B cell (primary cell): Measurements from ENCODE around the gene IL20RB. TPM values are rescaled to one million over a fixed set of nuclear protein-coding genes. Genes with fewer than 3 reads are reported as not detected.

ENCODE experiments used
- ATAC-seq: fragments of 200-7000 bp; cut with Tn5 transposase; one replicate; pipeline ENCODE4 v1.10.0; 2021; ENCODE audit warnings: low read depth, mild to moderate bottlenecking, moderate number of reproducible peaks, moderate library complexity
- CTCF ChIA-PET: fragments of 350-600 bp; sonication (Branson Sonifier 250); formaldehyde crosslinking; loops from one replicate; lab custom pipeline; 2021; ENCODE audit warnings: antibody characterized with exemption, inconsistent platforms; lab: Charles Lee
- POLR2A ChIA-PET: fragments of 350-600 bp; sonication (Branson Sonifier 250); formaldehyde crosslinking; loops from one replicate; lab custom pipeline; 2021; ENCODE audit warnings: antibody characterized with exemption; lab: Charles Lee
- DNase-seq: peaks from one replicate; pipeline ENCODE4 v3.0.0; 2013
- H2AFZ ChIP-seq: 2 replicates; pipeline ENCODE4 v1.6.1; 2012; ENCODE audit warnings: mild to moderate bottlenecking, low read depth, low read length; ENCODE audit not compliant: insufficient read depth, poor library complexity, severe bottlenecking
- H3K27ac ChIP-seq, 2 donors: 1 replicate in 1 of 2; 2 replicates in 1 of 2; pipeline ENCODE4 v1.5.1; 2012 to 2013; ENCODE audit warnings: low read length in 2 of 2, mild to moderate bottlenecking in 2 of 2, moderate library complexity in 1 of 2
- H3K27me3 ChIP-seq, 4 experiments: fragments of 200-600 bp in 1 of 4; sonication (generic) in 1 of 4; replicated peaks in 1 of 4; 1 replicate in 2 of 4; 2 replicates in 2 of 4; pipeline versions ENCODE4 v1.6.1 to v1.7.0; 2013 to 2016; ENCODE audit warnings: low read length in 3 of 4, mild to moderate bottlenecking in 2 of 4, mixed read lengths in 1 of 4, moderate library complexity in 1 of 4; ENCODE audit not compliant: insufficient read depth in 4 of 4, control insufficient read depth in 3 of 4; ENCODE audit errors: control extremely low read depth in 1 of 4
- H3K36me3 ChIP-seq, 2 experiments: replicated peaks in 1 of 2; 1 replicate in 1 of 2; 2 replicates in 1 of 2; pipeline versions ENCODE4 v1.6.1 to v1.7.1; 2013; ENCODE audit warnings: low read length in 1 of 2; ENCODE audit not compliant: insufficient read depth in 2 of 2, control insufficient read depth in 1 of 2; ENCODE audit errors: control extremely low read depth in 1 of 2, extremely low read depth in 1 of 2
- H3K4me1 ChIP-seq, 2 donors: fragments of 200-600 bp in 1 of 2; sonication (generic) in 1 of 2; 1 replicate in 1 of 2; 2 replicates in 1 of 2; pipeline versions ENCODE4 v1.5.1 to v1.6.1; 2013 to 2017; ENCODE audit warnings: low read length in 2 of 2; ENCODE audit not compliant: control insufficient read depth in 2 of 2, insufficient read depth in 2 of 2
- H3K4me2 ChIP-seq: replicated peaks from 2 replicates; pipeline ENCODE3; 2012; ENCODE audit warnings: mild to moderate bottlenecking, low read depth, low read length; ENCODE audit not compliant: poor library complexity, severe bottlenecking
- H3K4me3 ChIP-seq, 5 experiments: fragments of 200-600 bp in 1 of 5; sonication (generic) in 1 of 5; 1 replicate in 3 of 5; 2 replicates in 2 of 5; pipeline versions ENCODE4 v1.5.1 to v1.7.0; 2011 to 2016; ENCODE audit warnings: low read length in 4 of 5, mild to moderate bottlenecking in 4 of 5, low read depth in 2 of 5, control low read depth in 1 of 5, moderate library complexity in 1 of 5; ENCODE audit not compliant: insufficient read depth in 1 of 5; ENCODE audit errors: control extremely low read depth in 1 of 5, extremely low read depth in 1 of 5
- H3K79me2 ChIP-seq: fragments of 200-600 bp; sonication (generic); one replicate; pipeline ENCODE4 v1.6.0; 2016; ENCODE audit warnings: low read length; ENCODE audit not compliant: control insufficient read depth, insufficient read depth
- H3K9ac ChIP-seq: fragments of 200-600 bp; sonication (generic); 2 replicates; pipeline ENCODE4 v1.6.1; 2017; ENCODE audit warnings: mild to moderate bottlenecking, low read length, moderate library complexity
- H3K9me3 ChIP-seq, 3 donors: one replicate each; pipeline versions ENCODE4 v1.6.1 to v1.7.1; 2013; ENCODE audit warnings: low read length in 2 of 3; ENCODE audit not compliant: control insufficient read depth in 2 of 3, insufficient read depth in 1 of 3; ENCODE audit errors: control extremely low read depth in 1 of 3
- H4K20me1 ChIP-seq: 2 replicates; pipeline ENCODE4 v1.6.0; 2012; ENCODE audit warnings: mild to moderate bottlenecking, low read length; ENCODE audit not compliant: insufficient read depth, control insufficient read depth, poor library complexity, severe bottlenecking
- H3K27ac Mint-ChIP-seq: one replicate; pipeline ENCODE4 v1.8.0; 2021; ENCODE audit warnings: mixed read lengths
- H3K27me3 Mint-ChIP-seq: one replicate; pipeline ENCODE4 v1.8.0; 2021; ENCODE audit warnings: mixed read lengths
- H3K4me1 Mint-ChIP-seq: one replicate; pipeline ENCODE4 v1.8.0; 2021; ENCODE audit warnings: mixed read lengths
- H3K4me3 Mint-ChIP-seq: one replicate; pipeline ENCODE4 v1.8.0; 2021; ENCODE audit warnings: mixed read lengths
- H3K9me3 Mint-ChIP-seq: one replicate; pipeline ENCODE4 v1.8.0; 2022; ENCODE audit warnings: mixed read lengths; ENCODE audit not compliant: insufficient read depth
- EZH2 ChIP-seq: IDR thresholded peaks from 2 replicates; pipeline ENCODE4 v1.6.1; 2012; ENCODE audit warnings: borderline replicate concordance, low read depth, mild to moderate bottlenecking, moderate library complexity, low read length; ENCODE audit not compliant: insufficient read depth, poor library complexity, severe bottlenecking
- WGBS: methylation state at CpG from one replicate; pipeline ENCODE4 v1.1.5; 2013; ENCODE audit warnings: missing lambda C conversion rate; ENCODE audit not compliant: insufficient coverage; 5-methylcytosine and 5-hydroxymethylcytosine counted together
- intact Hi-C: fragments of 100-400 bp; cut with micrococcal nuclease; formaldehyde crosslinking; loops from one replicate; pipeline ENCODE4 v1.10.0; 2022
- polyA plus RNA-seq: library from polyadenylated mRNA; depleted of rRNA; stranded (reverse); fragments of >200 nt; gene quantifications from 2 replicates; pipeline ENCODE4 v1.2.3, GENCODE V29; 2012
- total RNA-seq, 2 donors: library from RNA; stranded (reverse); fragments of 120-200 nt in 1 of 2; gene quantifications; 1 replicate in 1 of 2; 2 replicates in 1 of 2; pipeline versions ENCODE4 v1.2.3 to v1.2.4, GENCODE V29; 2013 to 2022
- TF ChIP-seq, protein P1 (sequence below): fragments of 200-600 bp; IDR thresholded peaks from one replicate; pipeline ENCODE4 v1.8.0; 2022; ENCODE audit warnings: antibody characterized with exemption, mild to moderate bottlenecking

Gene IL20RB
- total and polyA plus RNA-seq, 2 donors (not counting 1 experiment from before 2014, with no cell fraction given), result 0.22 to 0.84 TPM

DNA sequence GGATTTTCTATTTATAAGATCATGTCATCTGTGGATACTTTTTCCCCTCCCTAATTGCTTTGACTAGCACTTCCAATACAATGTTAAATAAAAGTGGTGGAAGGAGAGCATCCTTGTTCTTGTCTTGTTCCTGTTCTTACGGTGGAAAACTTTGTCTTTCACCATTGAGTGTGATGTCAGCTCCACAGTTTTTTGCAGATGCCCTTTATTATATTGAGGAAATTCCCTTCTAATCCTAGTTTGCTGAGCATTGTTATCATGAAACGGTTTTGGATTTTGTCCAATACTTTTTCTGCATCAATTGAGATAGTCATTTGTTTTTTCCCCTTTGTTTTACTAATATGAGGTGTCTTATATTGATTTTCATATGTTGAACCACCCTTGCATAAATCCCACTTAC, 19.9 kb upstream of the IL20RB start:
- H3K27ac Mint-ChIP-seq, result no peak overlapping the region
- Histone ChIP-seq H3K4me1 (peaks cover 5 to 25% of the 10 kb centered on the region in 2 donors), H3K27me3 (no peaks in the 10 kb centered on the region), H3K27ac (no peak overlapping the region), H2AFZ (no peak overlapping the region), H3K4me3 (no peak overlapping the region), H3K4me2 (no peak overlapping the region), H3K9me3 (peaks cover 0 to 4% (median 0%) of the 10 kb centered on the region in 3 donors), H4K20me1 (peaks cover 4% of the 10 kb centered on the region), H3K79me2 (peaks cover 67% of the 10 kb centered on the region), H3K36me3 (no peaks in the 10 kb centered on the region), H3K9ac (no peak overlapping the region)
- TF ChIP-seq, protein P1, sequence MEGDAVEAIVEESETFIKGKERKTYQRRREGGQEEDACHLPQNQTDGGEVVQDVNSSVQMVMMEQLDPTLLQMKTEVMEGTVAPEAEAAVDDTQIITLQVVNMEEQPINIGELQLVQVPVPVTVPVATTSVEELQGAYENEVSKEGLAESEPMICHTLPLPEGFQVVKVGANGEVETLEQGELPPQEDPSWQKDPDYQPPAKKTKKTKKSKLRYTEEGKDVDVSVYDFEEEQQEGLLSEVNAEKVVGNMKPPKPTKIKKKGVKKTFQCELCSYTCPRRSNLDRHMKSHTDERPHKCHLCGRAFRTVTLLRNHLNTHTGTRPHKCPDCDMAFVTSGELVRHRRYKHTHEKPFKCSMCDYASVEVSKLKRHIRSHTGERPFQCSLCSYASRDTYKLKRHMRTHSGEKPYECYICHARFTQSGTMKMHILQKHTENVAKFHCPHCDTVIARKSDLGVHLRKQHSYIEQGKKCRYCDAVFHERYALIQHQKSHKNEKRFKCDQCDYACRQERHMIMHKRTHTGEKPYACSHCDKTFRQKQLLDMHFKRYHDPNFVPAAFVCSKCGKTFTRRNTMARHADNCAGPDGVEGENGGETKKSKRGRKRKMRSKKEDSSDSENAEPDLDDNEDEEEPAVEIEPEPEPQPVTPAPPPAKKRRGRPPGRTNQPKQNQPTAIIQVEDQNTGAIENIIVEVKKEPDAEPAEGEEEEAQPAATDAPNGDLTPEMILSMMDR, result no peak
- TF ChIP-seq EZH2, result no peak
- intact Hi-C loops, result loop anchor here (5.0 kb wide), 1 partner anchor 36 kb away; no protein-coding TSS in a partner anchor
- no peaks in the 10 kb centered on the region for H3K27me3 Mint-ChIP-seq
- H3K4me3 Mint-ChIP-seq, result no peak overlapping the region
- POLR2A ChIA-PET, result no interaction called here
- no CpG with 5 or more reads among the region's 2 CpGs for WGBS
- DNase-seq (no peak), ATAC-seq (no peak)
- peaks cover 51% of the 10 kb centered on the region for H3K4me1 Mint-ChIP-seq
- CTCF ChIA-PET, result no interaction called here
- H3K9me3 Mint-ChIP-seq, result peaks cover 12% of the 10 kb centered on the region

DNA sequence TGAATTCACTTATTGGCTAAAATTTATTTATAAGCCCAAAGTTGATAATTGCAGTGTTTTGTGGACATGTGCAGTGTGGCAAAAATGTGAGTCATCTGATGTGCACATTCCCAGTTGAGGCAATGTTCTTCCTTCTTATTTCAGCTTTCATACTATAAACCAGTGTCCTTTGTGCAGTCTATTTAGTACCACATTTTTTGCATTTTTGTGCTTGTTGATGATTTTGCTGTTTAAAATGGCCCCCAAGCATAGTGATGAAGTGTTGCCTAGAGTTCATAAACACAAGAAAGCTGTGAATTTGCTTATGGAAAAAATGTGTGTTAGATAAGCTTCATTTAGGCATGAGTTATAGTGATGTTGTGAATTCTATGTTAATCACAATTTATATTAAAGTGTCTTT, 19.4 kb upstream of the IL20RB start:
- Histone ChIP-seq H3K27me3 (no peaks in the 10 kb centered on the region), H3K4me3 (no peak overlapping the region), H3K27ac (no peak overlapping the region), H4K20me1 (peaks cover 4% of the 10 kb centered on the region), H3K9me3 (peaks cover 0 to 4% (median 0%) of the 10 kb centered on the region in 3 donors), H3K9ac (no peak overlapping the region), H3K4me1 (peaks cover under 1 to 20% of the 10 kb centered on the region in 2 donors), H3K79me2 (peaks cover 72% of the 10 kb centered on the region), H3K4me2 (no peak overlapping the region), H2AFZ (no peak overlapping the region), H3K36me3 (peaks cover 0 to under 1% of the 10 kb centered on the region in 2 experiments)
- POLR2A ChIA-PET, result no interaction called here
- peaks cover 12% of the 10 kb centered on the region for H3K9me3 Mint-ChIP-seq
- H3K27ac Mint-ChIP-seq, result no peak overlapping the region
- intact Hi-C loops, result loop anchor here (5.0 kb wide), 1 partner anchor 36 kb away; no protein-coding TSS in a partner anchor
- TF ChIP-seq, protein P1, result no peak
- TF ChIP-seq EZH2, result no peak
- CTCF ChIA-PET, result interaction anchor here (1.2 kb wide), 1 partner anchor 21 kb away, joined by 3 read pairs; no protein-coding TSS in a partner anchor
- no peaks in the 10 kb centered on the region for H3K27me3 Mint-ChIP-seq
- H3K4me1 Mint-ChIP-seq, result peaks cover 49% of the 10 kb centered on the region
- no peak overlapping the region for H3K4me3 Mint-ChIP-seq
- no peak for DNase-seq
- ATAC-seq, result no peak
